GM21786 (cell line): ENCODE data around the gene APOO.

ENCODE experiments used
- ATAC-seq: cut with Tn5 transposase; IDR thresholded peaks from one replicate; pipeline ENCODE4 v1.9.1; 2021; ENCODE audit not compliant: unreplicated experiment

Gene APOO

GRCh38 chrX:23821847-23822246 lies 85.9 kb downstream of the APOO start:
- ATAC-seq = no peak

GRCh38 chrX:23820235-23820782 lies 87.4 kb downstream of the APOO start:
- ATAC-seq = no peak

GRCh38 chrX:23819385-23820234 lies 88.1 kb downstream of the APOO start:
- no peak for ATAC-seq

DNA sequence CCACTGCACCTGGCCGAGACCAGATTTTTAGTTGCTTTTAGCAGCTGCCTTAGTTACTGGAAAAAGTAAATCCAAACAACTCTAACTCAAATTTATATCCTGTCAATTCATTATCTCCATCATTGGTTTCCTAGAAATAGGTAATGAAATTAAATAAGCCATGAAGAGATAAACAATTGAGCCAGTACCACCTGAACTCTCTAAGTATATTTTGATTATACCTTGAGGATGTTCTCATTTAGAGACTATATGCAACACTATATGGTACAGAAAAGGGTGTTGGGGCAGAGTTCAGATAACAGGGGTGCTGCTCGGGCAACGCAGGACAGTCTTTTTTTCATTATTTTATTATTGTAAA lies 89.8 kb downstream of the APOO start:
- no peak for ATAC-seq

GRCh38 chrX:23816179-23816578 lies 91.6 kb downstream of the APOO start:
- ATAC-seq = no peak

GRCh38 chrX:23815376-23815775 lies 92.4 kb downstream of the APOO start:
- no peak for ATAC-seq

DNA sequence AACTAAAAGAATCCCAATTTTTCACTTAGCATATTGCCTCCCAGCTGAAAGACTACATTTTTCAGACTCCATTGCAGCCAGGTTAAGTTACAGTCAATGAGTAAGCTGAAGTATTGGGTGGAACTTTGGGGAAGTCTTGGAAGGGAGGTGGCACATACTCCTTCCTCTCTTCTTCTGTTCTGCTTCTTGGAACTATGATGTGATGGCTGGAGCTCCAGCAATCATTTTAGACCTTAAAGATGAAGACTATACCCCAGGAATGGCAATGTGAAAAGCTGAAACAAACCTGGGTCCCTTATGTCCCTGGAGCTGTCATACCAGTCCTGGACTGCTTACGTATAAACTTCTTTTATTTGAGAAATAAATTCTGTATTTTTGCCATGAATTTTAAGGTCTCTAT lies 93.9 kb downstream of the APOO start:
- no peak for ATAC-seq

- ATAC-seq = no peak
Measured at GRCh38 chrX:23811656-23812055, 96.1 kb downstream of the APOO start.

GRCh38 chrX:23811108-23811651 lies 96.6 kb downstream of the APOO start:
- no peak for ATAC-seq

DNA sequence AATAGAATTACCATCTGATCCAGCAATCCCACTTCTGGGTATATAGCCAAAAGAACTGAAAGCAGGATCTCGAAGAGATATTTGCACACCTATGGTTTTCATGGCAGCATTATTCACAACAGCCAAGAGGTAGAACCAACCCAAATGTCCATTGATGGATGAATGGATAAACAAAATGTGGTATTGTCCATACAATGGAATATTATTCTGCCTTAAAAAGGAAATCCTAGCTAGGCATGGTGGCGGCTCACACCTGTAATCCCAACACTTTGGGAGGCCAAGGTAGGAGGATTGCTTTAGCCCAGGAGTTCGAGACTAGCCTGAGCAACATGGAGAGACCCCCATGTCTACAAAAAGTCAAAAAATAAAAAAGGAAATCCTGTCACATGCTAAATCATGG lies 97.5 kb downstream of the APOO start:
- no peak for ATAC-seq

- no peak for ATAC-seq
Measured at GRCh38 chrX:23805389-23805788, 102.3 kb downstream of the APOO start.

- ATAC-seq = no peak
Measured at GRCh38 chrX:23804578-23804977, 103.2 kb downstream of the APOO start.

GRCh38 chrX:23803931-23804381 lies 103.8 kb downstream of the APOO start:
- ATAC-seq = no peak

DNA sequence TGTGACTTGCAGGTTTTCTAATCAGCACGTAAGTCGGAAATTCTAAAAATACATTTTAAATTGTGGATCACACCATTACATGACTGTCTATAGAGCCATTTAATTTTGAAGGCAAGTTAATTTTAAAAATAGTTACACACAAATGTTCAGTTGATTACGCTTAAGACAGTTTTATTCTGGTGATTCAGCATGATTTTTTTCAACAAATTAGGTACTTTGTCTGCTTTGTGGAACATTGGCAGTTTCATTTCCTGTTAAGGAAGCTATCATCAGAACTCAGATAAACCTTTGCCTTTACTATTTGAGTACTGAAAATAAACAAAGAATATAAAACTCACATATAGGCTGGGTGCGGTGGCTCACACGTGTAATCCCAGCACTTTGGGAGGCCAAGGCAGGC lies 105.3 kb downstream of the APOO start:
- no peak for ATAC-seq

DNA sequence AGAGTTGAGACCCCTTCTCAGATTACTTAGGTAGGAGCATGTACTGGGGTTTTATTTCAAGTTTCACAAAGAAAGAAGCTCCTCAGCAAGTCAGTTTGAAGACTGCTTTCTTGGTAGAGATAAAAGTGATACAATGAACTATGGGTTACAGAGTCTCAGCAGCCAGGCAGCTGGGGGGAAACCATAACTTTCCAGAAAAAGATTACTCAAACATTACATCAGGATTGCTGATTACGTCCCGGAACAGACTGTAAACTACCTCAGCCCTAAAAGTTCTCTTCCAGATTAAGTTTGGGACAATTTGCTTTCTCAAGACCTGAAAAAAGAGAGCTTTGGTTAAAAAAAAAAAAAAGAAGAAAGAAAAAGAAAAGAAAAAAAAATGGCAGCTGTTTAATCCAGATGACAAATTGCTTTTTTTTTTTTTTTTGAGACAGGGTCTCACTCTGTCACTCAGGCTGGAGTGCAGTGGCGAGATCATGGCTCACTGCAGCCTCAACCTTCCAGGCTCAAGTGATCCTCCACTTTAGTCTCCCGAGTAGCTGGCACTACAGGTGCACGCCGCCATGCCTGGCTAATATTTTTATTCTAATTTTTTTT lies 108.2 kb downstream of the APOO start:
- ATAC-seq = no peak

GRCh38 chrX:23797371-23798128 lies 110.2 kb downstream of the APOO start:
- ATAC-seq = no peak

GRCh38 chrX:23795221-23795620 lies 112.5 kb downstream of the APOO start:
- no peak for ATAC-seq

DNA sequence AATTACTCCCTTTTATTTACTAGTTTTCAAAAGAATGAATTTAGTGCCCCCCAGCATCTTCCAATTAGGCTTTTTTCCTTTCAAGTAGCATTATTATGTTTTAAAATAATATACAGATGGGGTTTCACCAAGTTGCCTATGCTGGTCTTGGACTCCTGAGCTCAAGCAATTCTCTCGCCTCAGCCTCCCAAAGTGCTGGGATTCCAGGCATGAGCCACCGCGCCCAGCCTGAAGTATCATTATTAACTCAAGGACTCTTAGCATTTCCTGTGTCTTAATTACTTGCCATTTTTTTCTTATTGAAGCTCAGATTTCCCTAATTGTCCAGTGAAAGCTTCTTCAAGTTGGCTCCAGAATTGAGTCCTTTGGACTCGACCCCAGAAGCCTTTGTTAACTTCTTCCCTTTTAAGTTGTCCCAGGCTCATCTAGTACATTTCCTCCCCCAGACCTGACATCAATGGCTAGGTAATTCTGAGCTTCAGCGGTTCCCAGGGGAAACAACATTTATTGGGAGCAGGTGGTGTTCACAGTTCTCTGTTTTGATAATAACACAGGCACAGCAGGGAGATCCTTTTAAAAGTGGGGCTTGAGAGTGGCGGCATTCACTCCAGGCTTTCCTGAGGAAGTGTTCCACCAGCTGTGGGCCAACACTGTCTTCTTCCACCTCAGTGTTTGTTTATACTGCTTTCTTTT lies 114.7 kb downstream of the APOO start:
- no peak for ATAC-seq

- no peak for ATAC-seq
Measured at GRCh38 chrX:23790155-23790497, 117.6 kb downstream of the APOO start.

DNA sequence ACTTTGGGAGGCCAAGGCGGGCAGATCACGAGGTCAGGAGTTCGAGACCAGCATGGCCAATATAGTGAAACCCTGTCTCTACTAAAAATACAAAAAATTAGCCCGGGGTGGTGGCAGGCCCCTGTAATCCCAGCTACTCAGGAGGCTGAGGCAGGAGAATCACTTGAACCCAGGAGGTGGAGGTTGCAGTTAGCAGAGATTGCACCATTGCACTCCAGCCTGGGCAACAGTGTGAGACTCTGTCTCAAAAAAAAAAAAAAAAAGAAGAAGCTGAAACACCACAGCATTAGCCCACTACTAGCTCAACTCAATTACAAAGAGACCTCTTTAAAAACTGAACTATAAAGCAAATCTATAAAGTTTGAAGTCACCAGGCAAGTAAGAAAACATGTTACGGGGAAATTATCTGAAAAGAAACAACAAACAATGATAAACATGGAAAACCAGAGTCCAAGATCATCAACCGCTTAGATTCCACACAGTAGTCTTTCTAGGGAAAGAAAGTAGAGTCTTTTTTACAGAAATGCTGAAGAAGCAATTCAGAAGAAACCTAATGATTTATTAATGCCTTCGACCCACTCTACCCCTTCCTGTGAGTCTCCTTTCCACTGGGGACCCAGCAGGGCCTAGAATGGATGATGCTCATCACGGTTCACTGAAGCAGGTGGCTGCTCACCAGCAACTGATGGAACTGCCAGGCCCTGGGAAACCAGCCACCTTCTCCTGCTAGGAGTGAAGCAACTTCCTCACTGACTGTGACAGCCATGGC lies 118.2 kb downstream of the APOO start:
- no peak for ATAC-seq
